Chondrocyte (in vitro differentiated cells): ENCODE data around the gene FAT4. TPM values are rescaled to one million over a fixed set of nuclear protein-coding genes. Genes with fewer than 3 reads are reported as not detected.

Experiments used
- DNase-seq: peaks from one replicate; pipeline ENCODE4 v3.0.0; 2021; ENCODE audit warnings: mixed read lengths, low spot score
- H3K27ac Mint-ChIP-seq: one replicate; pipeline ENCODE4 v1.8.0; 2021; ENCODE audit warnings: mild to moderate bottlenecking, moderate library complexity, mixed read lengths; ENCODE audit not compliant: unreplicated experiment
- H3K27me3 Mint-ChIP-seq: 2 replicates; pipeline ENCODE4 v1.8.0; 2021; ENCODE audit warnings: low read depth, mixed read lengths
- H3K36me3 Mint-ChIP-seq: 2 replicates; pipeline ENCODE4 v1.8.0; 2021; ENCODE audit warnings: low read depth, mixed read lengths
- H3K4me1 Mint-ChIP-seq: 2 replicates; pipeline ENCODE4 v1.8.0; 2021; ENCODE audit warnings: low read depth, mild to moderate bottlenecking, mixed read lengths
- H3K4me3 Mint-ChIP-seq: one replicate; pipeline ENCODE4 v1.8.0; 2021; ENCODE audit warnings: mild to moderate bottlenecking, moderate library complexity, mixed read lengths; ENCODE audit not compliant: unreplicated experiment
- H3K9me3 Mint-ChIP-seq: 2 replicates; pipeline ENCODE4 v1.8.0; 2021; ENCODE audit warnings: low read depth, mixed read lengths
- total RNA-seq: library from RNA; stranded (reverse); gene quantifications from 3 replicates; pipeline ENCODE4 v1.2.1, GENCODE V29; 2021
- TF ChIP-seq, protein P1 (sequence below): fragments of 200-600 bp; sonication (generic); IDR thresholded peaks from 2 replicates; pipeline ENCODE4 v1.5.0; 2021; ENCODE audit warnings: antibody characterized with exemption, mild to moderate bottlenecking, moderate library complexity

Gene FAT4
- total RNA-seq, 1 donor from 2014 or later, result 17.7 TPM

- H3K4me3 Mint-ChIP-seq, result peak overlapping the region; percentile 12
- H3K36me3 Mint-ChIP-seq, result peaks cover 2% of the 10 kb centered on the region
- H3K9me3 Mint-ChIP-seq, result peaks cover 8% of the 10 kb centered on the region
- no peak for DNase-seq
- TF ChIP-seq, protein P1, sequence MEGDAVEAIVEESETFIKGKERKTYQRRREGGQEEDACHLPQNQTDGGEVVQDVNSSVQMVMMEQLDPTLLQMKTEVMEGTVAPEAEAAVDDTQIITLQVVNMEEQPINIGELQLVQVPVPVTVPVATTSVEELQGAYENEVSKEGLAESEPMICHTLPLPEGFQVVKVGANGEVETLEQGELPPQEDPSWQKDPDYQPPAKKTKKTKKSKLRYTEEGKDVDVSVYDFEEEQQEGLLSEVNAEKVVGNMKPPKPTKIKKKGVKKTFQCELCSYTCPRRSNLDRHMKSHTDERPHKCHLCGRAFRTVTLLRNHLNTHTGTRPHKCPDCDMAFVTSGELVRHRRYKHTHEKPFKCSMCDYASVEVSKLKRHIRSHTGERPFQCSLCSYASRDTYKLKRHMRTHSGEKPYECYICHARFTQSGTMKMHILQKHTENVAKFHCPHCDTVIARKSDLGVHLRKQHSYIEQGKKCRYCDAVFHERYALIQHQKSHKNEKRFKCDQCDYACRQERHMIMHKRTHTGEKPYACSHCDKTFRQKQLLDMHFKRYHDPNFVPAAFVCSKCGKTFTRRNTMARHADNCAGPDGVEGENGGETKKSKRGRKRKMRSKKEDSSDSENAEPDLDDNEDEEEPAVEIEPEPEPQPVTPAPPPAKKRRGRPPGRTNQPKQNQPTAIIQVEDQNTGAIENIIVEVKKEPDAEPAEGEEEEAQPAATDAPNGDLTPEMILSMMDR, result peak; percentile 98
- H3K4me1 Mint-ChIP-seq, result peaks cover 36% of the 10 kb centered on the region
- H3K27ac Mint-ChIP-seq, result peak overlapping the region; percentile 57
- H3K27me3 Mint-ChIP-seq, result no peaks in the 10 kb centered on the region
These were observed 1.3 kb upstream of the FAT4 start for GRCh38 chr4:125313497-125313896.

- TF ChIP-seq, protein P1, result no peak
- peaks cover 2% of the 10 kb centered on the region for H3K36me3 Mint-ChIP-seq
- H3K4me3 Mint-ChIP-seq, result peak overlapping the region; percentile 78
- H3K4me1 Mint-ChIP-seq, result peaks cover 42% of the 10 kb centered on the region
- peaks cover 8% of the 10 kb centered on the region for H3K9me3 Mint-ChIP-seq
- DNase-seq, result no peak
- H3K27ac Mint-ChIP-seq, result peak overlapping the region; percentile 81
- H3K27me3 Mint-ChIP-seq, result no peaks in the 10 kb centered on the region
These were observed 627 bp upstream of the FAT4 start for GRCh38 chr4:125313989-125314667.

DNA sequence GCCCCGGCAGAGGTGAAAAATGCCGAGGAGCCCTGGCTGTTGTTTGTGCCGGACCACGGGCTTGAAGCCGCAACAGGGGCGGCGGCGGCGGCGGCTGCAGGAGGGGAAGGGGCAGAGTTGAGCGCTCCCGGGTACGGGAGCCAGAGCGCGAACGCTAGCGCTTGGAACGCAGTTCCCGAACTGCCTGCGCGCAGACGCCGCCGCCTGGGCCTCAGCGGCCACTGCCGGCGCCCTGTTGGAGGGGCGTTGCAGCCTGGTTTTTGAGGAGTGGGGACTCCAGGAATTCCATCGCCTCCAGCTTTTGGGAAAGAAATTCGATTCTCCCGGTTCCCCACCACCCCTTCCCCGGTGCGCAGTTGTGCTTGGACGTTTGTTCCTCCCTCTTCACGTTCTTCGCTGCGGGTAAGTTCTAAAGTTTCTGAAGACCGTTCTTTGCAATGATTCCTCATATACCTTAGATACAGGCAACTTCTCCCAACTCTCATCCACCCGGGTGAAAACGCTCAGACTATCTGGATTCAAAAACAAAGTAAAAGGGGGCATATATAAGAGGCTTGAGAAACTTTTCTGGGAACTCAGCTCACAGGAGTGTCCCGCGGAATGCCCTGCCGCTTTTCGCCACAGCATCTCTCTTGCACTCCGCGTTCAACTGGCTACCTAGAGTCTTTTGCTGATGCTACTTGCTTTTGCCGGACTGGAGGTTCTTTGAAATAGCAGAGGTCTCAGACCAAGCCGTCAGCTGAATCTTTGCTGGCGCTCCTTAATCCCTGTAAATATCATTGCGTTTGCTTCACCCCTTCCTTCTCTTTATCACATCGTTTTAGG, 1.0 kb downstream of the FAT4 start:
- H3K36me3 Mint-ChIP-seq, result peaks cover under 1% of the 10 kb centered on the region
- TF ChIP-seq, protein P1, result peak; percentile 61
- peak overlapping the region; percentile 78 for H3K4me3 Mint-ChIP-seq
- H3K27ac Mint-ChIP-seq, result peak overlapping the region; percentile 81
- H3K4me1 Mint-ChIP-seq, result peaks cover 58% of the 10 kb centered on the region
- peak; percentile 86 for DNase-seq
- no peaks in the 10 kb centered on the region for H3K27me3 Mint-ChIP-seq
- peaks cover 1% of the 10 kb centered on the region for H3K9me3 Mint-ChIP-seq

- H3K27ac Mint-ChIP-seq, result peak overlapping the region; percentile 81
- H3K4me3 Mint-ChIP-seq, result peak overlapping the region; percentile 78
- no peaks in the 10 kb centered on the region for H3K27me3 Mint-ChIP-seq
- no peak for DNase-seq
- TF ChIP-seq, protein P1, result no peak
- H3K36me3 Mint-ChIP-seq, result no peaks in the 10 kb centered on the region
- H3K4me1 Mint-ChIP-seq, result peaks cover 64% of the 10 kb centered on the region
- no peaks in the 10 kb centered on the region for H3K9me3 Mint-ChIP-seq
These were observed 1.6 kb downstream of the FAT4 start for GRCh38 chr4:125316401-125316790.

- Mint-ChIP-seq H3K27ac (peak overlapping the region; percentile 81), H3K36me3 (no peaks in the 10 kb centered on the region), H3K27me3 (no peaks in the 10 kb centered on the region)
These were observed 2.2 kb downstream of the FAT4 start for GRCh38 chr4:125316791-125317524.

More at GRCh38 chr4:125316791-125317524, 2.2 kb downstream of the FAT4 start:
- DNase-seq, result peak; percentile 90
- TF ChIP-seq, protein P1, result no peak
- Mint-ChIP-seq H3K4me3 (peak overlapping the region; percentile 78), H3K4me1 (peaks cover 70% of the 10 kb centered on the region), H3K9me3 (no peaks in the 10 kb centered on the region)
